HG02678 (cell line): ENCODE results near the gene TADA2B.

Experiments
- ATAC-seq: cut with Tn5 transposase; IDR thresholded peaks from one replicate; pipeline ENCODE4 v1.9.1; 2021; ENCODE audit warnings: mild to moderate bottlenecking, moderate library complexity; ENCODE audit not compliant: unreplicated experiment

Gene TADA2B

GRCh38 chr4:7017446-7018048 lies 25.6 kb upstream of the TADA2B start:
- no peak for ATAC-seq

DNA sequence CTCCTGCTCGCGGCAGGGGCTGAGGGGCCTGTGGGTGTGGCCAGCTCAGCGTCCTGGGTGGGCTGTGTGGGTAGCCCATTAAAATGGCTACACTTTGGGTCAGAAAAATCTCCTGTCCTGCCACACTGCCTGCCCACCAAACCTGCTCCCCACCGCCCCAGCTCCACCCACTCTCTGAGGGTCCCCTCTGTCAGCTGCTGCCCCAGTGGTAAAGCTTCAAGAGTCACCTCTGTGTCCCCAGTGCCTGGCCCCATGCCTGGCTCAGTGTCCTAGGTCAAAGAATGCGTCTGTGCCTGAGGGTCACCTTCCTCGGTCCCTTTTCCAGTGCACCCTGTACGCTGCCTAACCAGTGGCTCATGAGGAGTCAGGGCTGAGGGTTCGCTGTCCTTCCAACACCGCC lies 24.9 kb upstream of the TADA2B start:
- ATAC-seq, result no peak

DNA sequence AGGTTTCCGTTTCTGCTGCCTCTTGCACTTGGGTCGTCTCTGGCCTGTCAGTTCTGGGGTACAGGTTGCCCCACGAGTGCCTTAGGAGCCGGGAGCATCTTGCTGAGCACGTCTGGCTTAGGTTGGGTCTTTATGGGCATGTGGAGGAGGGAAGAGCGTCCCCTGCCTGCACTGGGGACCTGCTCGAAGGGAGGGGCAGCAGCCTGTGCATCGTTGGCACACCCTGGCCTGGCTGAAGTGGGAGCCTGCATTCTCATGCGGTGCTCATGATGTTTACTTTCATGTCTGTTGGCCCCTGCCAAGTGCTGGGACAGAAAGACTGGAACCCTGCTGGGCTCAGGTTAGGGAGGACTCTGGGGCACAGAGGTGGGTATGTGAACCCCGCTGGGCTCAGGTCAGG lies 23.8 kb upstream of the TADA2B start:
- ATAC-seq, result no peak

DNA sequence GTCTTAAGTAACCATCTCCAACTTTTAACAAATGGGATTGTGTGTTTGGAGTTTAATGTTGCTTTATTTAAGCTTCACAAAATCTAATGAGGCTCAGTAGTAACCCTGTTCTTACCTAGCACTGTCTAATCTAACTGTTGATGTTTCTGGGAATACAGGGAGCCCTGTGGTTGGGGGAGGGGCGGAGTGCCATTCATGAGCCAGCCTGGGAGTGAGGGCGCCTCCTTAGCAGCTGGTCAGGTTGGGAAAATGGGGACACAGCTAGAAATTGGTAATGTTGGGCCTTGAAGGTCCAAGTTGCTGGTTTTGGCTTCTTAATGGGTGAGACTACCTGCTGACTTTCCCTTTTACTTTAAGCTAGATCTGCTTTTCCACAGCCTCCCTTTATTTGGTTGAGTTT lies 22.9 kb upstream of the TADA2B start:
- no peak for ATAC-seq

- ATAC-seq, result no peak
Observed at GRCh38 chr4:7020856-7021255, 22.3 kb upstream of the TADA2B start.

DNA sequence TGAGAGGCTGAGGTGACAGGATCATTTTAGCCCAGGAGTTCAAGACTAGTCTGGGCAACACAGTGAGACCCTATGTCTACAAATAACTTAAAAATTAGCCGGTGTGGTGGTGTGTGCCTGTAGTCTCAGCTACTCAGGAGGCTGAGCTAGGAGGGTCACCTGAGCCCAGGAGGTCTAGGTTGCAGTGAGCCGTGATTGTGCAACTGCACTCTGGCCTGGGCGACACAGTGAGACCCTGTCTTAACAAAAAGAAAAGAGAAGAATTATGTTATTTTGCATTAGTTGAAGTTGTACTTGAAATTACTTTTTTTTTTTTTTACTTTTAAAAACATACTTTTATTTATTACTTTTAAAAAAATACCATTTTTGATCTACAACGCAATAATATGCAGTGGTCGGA lies 21.8 kb upstream of the TADA2B start:
- no peak for ATAC-seq

DNA sequence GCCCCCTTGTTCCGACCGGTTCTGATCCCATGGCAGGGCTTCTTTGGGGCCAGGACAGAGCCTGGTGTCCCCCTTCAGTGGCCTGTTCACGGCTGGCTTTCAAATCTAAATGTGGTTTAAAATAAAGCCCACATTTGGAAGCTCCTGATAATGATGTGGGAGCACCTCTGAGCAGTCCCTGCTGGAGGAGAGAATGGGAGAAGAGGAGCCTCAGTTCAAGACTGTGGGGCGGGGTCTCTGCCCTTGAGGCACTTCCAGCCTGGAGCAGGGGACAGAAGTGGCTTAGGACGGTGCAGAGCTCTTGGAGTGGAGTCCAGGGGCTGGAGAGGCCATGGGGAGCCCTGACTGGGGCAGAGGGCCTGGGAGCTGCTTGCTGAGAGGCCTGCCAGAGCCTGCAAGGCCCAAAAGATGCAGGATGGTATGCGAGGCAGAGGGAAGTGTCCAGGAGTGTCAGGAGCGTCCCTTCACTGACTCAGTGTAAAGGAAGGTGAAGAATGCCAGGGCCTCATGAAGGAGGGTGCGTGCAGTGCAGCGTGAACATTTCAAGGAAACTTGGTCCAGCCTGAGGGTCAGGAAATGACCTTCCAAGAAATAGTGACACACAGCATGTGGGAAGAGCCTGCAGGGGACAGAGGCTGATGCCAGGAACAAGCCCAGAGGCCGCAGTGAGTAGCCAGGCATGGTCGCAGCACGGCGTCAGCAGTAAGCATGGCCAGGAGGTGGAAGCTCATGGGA lies 21.1 kb upstream of the TADA2B start:
- ATAC-seq, result no peak

DNA sequence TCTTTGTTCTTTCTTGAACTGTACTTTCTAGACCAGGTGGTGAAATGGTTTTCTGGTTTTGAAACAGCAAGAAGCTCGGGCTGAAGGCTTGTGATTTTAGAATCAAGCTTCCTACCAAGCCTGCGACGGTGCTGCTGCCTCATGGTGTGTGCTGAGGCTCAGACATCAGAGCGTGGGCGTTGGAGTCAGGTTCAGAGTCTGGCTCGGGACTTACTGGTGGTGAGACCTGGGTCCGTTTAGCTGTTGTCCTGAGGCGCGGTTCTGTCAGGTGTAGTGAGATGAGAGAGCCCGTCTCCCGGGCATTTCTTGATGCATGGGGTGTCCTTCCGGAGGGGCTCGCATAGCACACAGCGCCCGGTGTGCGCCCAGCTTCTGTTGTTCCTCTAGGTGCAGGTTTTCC lies 19.7 kb upstream of the TADA2B start:
- no peak for ATAC-seq

GRCh38 chr4:7023901-7024300 lies 19.3 kb upstream of the TADA2B start:
- ATAC-seq, result no peak

DNA sequence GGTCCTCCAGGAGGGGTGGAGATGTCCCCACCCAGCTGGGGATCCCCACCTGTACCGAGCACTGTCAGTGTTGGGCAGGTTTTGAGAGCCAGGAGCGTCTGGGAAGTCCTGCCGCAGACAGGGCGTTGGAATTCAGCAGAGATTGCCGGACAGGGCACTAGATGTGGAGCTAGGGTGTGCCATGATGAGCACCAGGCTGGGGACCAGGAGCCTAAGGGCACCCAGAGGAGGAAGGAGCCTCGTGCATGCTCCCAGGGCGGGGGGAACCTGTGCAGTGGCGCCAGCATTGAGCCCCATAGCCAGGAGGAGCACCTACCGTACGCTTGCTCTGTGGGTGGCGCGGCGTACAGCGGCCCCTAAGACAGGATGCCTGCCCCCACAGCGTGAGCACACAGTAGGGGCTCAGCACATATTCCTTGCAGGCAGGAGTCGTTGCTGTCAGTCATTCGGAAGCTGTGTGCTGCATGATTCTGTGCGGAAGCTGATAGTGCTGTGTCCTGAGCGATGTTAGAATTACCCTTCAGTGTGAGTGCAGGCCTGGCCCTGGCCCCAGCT lies 18.8 kb upstream of the TADA2B start:
- ATAC-seq, result no peak

DNA sequence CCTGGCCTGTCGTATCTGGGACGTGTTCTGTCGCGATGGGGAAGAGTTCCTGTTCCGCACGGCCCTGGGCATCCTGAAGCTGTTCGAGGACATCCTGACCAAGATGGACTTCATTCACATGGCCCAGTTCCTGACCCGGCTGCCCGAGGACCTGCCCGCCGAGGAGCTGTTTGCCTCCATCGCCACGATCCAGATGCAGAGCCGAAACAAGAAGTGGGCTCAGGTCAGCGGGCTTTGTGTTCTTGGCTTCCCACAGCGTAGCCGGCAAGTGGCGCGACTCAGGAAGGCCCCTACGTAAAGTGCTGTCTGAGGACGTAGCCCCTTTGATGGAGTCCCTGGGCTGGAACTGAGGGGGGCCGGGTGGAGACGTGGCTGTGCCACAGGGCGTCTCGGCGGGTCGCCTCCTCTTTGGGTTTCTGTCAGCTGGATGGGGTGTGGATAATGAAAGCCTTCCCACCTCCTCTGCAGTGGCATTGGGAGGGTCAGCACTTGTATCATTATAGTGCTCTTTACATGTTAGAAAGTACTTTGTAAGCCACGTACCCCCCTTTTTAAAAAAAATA lies 18.1 kb upstream of the TADA2B start:
- no peak for ATAC-seq

GRCh38 chr4:7026107-7026506 lies 17.1 kb upstream of the TADA2B start:
- ATAC-seq, result no peak

DNA sequence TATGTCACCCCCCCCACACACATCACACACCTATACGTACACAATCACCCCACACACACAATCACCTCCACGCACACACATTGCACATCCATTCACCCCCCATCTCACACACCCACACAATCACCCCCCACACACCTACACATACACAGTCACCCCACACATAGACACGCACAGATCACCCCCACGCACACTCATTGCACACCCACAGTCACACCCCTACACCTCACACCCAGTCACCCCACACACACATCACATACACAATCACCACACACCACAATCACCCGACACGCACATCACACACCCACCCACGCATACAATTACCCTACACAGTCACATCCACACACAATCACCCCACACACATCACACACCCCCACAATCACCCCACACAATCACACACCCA lies 15.9 kb upstream of the TADA2B start:
- no peak for ATAC-seq

DNA sequence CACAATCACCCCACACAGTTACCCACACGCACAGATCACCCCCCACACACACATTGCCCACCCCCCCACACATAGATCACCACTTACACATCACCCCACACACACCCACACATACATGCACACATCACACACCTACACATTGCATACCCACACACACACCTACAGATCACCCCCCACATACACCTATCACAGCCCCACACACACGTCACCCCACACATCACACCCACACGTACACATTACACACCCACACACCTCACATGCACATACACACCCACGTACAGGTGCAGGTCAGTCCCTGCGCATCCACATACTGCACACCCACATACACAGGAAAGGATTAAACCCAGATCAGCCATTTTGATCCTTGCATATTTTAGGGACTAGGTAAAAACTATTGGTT lies 15.3 kb upstream of the TADA2B start:
- ATAC-seq, result no peak

GRCh38 chr4:7029212-7029611 lies 14.0 kb upstream of the TADA2B start:
- no peak for ATAC-seq

GRCh38 chr4:7029921-7030320 lies 13.3 kb upstream of the TADA2B start:
- no peak for ATAC-seq

DNA sequence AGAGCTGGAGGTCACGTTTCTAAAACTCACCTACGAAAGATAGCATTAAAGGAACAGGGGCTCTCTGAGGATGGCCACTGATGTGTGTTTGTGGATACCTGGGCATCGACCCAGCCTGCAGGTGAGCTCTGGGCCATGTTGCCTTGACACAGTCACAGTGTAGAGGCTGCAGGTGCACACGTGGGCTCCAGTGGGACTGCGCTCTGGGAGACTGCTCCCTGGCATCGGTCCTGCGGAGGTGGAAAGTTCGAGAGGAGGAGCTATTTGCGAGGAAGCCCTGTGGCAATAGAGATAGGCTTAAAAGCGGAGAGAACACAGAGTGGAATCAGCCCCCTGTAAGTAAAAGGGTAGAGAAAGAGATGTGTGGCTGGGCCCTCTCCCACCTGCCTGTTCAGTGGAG lies 12.3 kb upstream of the TADA2B start:
- no peak for ATAC-seq

- no peak for ATAC-seq
Observed at GRCh38 chr4:7031558-7032449, 11.4 kb upstream of the TADA2B start.

GRCh38 chr4:7032596-7032995 lies 10.6 kb upstream of the TADA2B start:
- no peak for ATAC-seq

GRCh38 chr4:7034262-7035081 lies 8.7 kb upstream of the TADA2B start:
- ATAC-seq, result no peak
